Large intestine (tissue), 3 donors: Measurements from ENCODE around the gene OAT. TPM values are rescaled to one million over a fixed set of nuclear protein-coding genes. Genes with fewer than 3 reads are reported as not detected.

ENCODE experiments used
- DNase-seq, 2 donors: peaks; one replicate each; pipeline versions ENCODE4 v3.0.0 to v3.0.0-alpha.2; 2013
- H3K27ac ChIP-seq: one replicate; pipeline ENCODE4 v1.5.1; 2013; ENCODE audit warnings: low read length
- H3K27me3 ChIP-seq: 2 replicates; pipeline ENCODE4 v1.6.1; 2013; ENCODE audit warnings: low read length; ENCODE audit not compliant: control insufficient read depth, insufficient read depth
- H3K36me3 ChIP-seq: 2 replicates; pipeline ENCODE4 v1.6.1; 2013; ENCODE audit warnings: low read length; ENCODE audit not compliant: control insufficient read depth, insufficient read depth
- H3K4me1 ChIP-seq: one replicate; pipeline ENCODE4 v1.6.1; 2013; ENCODE audit warnings: low read length; ENCODE audit not compliant: control insufficient read depth, insufficient read depth
- H3K4me3 ChIP-seq: one replicate; pipeline ENCODE4 v1.5.1; 2013; ENCODE audit warnings: low read length
- H3K9me3 ChIP-seq: one replicate; pipeline ENCODE4 v1.6.1; 2013; ENCODE audit warnings: mild to moderate bottlenecking, low read depth, low read length, moderate library complexity; ENCODE audit not compliant: control insufficient read depth
- WGBS: methylation state at CpG from one replicate; pipeline ENCODE4 v1.1.5; 2013; ENCODE audit warnings: low lambda C conversion rate; ENCODE audit not compliant: insufficient coverage; 5-methylcytosine and 5-hydroxymethylcytosine counted together
- polyA plus RNA-seq: library from polyadenylated mRNA; unstranded; fragments of 120-200 nt; gene quantifications from one replicate; pipeline ENCODE4 v1.2.1, GENCODE V29; 2013

OAT gene
- polyA plus RNA-seq, 1 donor, result 1,580 TPM

- Histone ChIP-seq H3K27me3 (no peaks in the 10 kb centered on the region), H3K9me3 (no peaks in the 10 kb centered on the region), H3K4me3 (no peak overlapping the region), H3K27ac (no peak overlapping the region), H3K36me3 (no peaks in the 10 kb centered on the region), H3K4me1 (peaks cover 5% of the 10 kb centered on the region)
- no peak for DNase-seq
- no CpG with 5 or more reads among the region's 13 CpGs for WGBS
Observed at GRCh38 chr10:124356701-124357560, 61.8 kb downstream of the OAT start.

GRCh38 chr10:124354411-124355382 lies 64.0 kb downstream of the OAT start:
- peak; percentile 70 to 88 for DNase-seq
- Histone ChIP-seq H3K4me1 (peaks cover 5% of the 10 kb centered on the region), H3K27me3 (no peaks in the 10 kb centered on the region), H3K27ac (peak overlapping the region; percentile 31), H3K9me3 (no peaks in the 10 kb centered on the region), H3K36me3 (no peaks in the 10 kb centered on the region), H3K4me3 (peak overlapping the region; percentile 2)
- 20% methylated on average over 1 of the region's 29 CpGs for WGBS

- no peaks in the 10 kb centered on the region for H3K36me3 ChIP-seq
- H3K27ac ChIP-seq, result no peak overlapping the region
- H3K27me3 ChIP-seq, result no peaks in the 10 kb centered on the region
- no peaks in the 10 kb centered on the region for H3K9me3 ChIP-seq
- no peak overlapping the region for H3K4me3 ChIP-seq
- no peak for DNase-seq
- H3K4me1 ChIP-seq, result peaks cover 5% of the 10 kb centered on the region
- no CpG with 5 or more reads among the region's 11 CpGs for WGBS
Observed at GRCh38 chr10:124353896-124354295, 64.8 kb downstream of the OAT start.

GRCh38 chr10:124353091-124353815 lies 65.5 kb downstream of the OAT start:
- Histone ChIP-seq H3K36me3 (no peaks in the 10 kb centered on the region), H3K27ac (no peak overlapping the region), H3K4me3 (no peak overlapping the region), H3K4me1 (peaks cover 5% of the 10 kb centered on the region), H3K9me3 (no peaks in the 10 kb centered on the region), H3K27me3 (no peaks in the 10 kb centered on the region)
- no peak for DNase-seq
- WGBS, result no CpG with 5 or more reads among the region's 15 CpGs

- DNase-seq, result no peak
- no peaks in the 10 kb centered on the region for H3K36me3 ChIP-seq
- no peak overlapping the region for H3K4me3 ChIP-seq
- WGBS, result no CpG with 5 or more reads among the region's 10 CpGs
- peaks cover 5% of the 10 kb centered on the region for H3K4me1 ChIP-seq
- no peaks in the 10 kb centered on the region for H3K9me3 ChIP-seq
- H3K27me3 ChIP-seq, result no peaks in the 10 kb centered on the region
- no peak overlapping the region for H3K27ac ChIP-seq
Observed at GRCh38 chr10:124351481-124352220, 67.1 kb downstream of the OAT start.

GRCh38 chr10:124350806-124351205 lies 67.9 kb downstream of the OAT start:
- Histone ChIP-seq H3K27me3 (no peaks in the 10 kb centered on the region), H3K4me1 (peaks cover 5% of the 10 kb centered on the region), H3K27ac (no peak overlapping the region), H3K36me3 (no peaks in the 10 kb centered on the region), H3K4me3 (no peak overlapping the region), H3K9me3 (no peaks in the 10 kb centered on the region)
- DNase-seq, result no peak
- 100% methylated on average over 2 of the region's 8 CpGs for WGBS

GRCh38 chr10:124349996-124350280 lies 68.8 kb downstream of the OAT start:
- Histone ChIP-seq H3K36me3 (no peaks in the 10 kb centered on the region), H3K27me3 (no peaks in the 10 kb centered on the region), H3K4me3 (no peak overlapping the region), H3K9me3 (no peaks in the 10 kb centered on the region), H3K27ac (no peak overlapping the region), H3K4me1 (peaks cover 5% of the 10 kb centered on the region)
- DNase-seq, result no peak
- WGBS, result no CpG with 5 or more reads among the region's 5 CpGs

- Histone ChIP-seq H3K27ac (no peak overlapping the region), H3K27me3 (no peaks in the 10 kb centered on the region), H3K9me3 (no peaks in the 10 kb centered on the region), H3K4me1 (peaks cover 2% of the 10 kb centered on the region), H3K36me3 (no peaks in the 10 kb centered on the region), H3K4me3 (no peak overlapping the region)
- no peak for DNase-seq
- no CpG with 5 or more reads among the region's 16 CpGs for WGBS
Observed at GRCh38 chr10:124349231-124349995, 69.3 kb downstream of the OAT start.

GRCh38 chr10:124348801-124349200 lies 69.9 kb downstream of the OAT start:
- no CpG with 5 or more reads among the region's 8 CpGs for WGBS
- Histone ChIP-seq H3K36me3 (no peaks in the 10 kb centered on the region), H3K27me3 (no peaks in the 10 kb centered on the region), H3K27ac (no peak overlapping the region), H3K4me1 (no peaks in the 10 kb centered on the region), H3K9me3 (no peaks in the 10 kb centered on the region), H3K4me3 (no peak overlapping the region)
- no peak for DNase-seq
